A204.1 (cell line): ENCODE measurements around the gene SOAT2.
"Not testable (repeated sequence)": the region's sequence is repeated elsewhere in the genome, so short reads cannot be mapped to it uniquely, and the experiment has no call there.

Experiments used
- FAIRE-seq: peaks from 2 replicates; lab custom pipeline; 2012; peaks lifted over from hg19 to GRCh38; lab: Jason Lieb, UNC

Gene SOAT2

DNA sequence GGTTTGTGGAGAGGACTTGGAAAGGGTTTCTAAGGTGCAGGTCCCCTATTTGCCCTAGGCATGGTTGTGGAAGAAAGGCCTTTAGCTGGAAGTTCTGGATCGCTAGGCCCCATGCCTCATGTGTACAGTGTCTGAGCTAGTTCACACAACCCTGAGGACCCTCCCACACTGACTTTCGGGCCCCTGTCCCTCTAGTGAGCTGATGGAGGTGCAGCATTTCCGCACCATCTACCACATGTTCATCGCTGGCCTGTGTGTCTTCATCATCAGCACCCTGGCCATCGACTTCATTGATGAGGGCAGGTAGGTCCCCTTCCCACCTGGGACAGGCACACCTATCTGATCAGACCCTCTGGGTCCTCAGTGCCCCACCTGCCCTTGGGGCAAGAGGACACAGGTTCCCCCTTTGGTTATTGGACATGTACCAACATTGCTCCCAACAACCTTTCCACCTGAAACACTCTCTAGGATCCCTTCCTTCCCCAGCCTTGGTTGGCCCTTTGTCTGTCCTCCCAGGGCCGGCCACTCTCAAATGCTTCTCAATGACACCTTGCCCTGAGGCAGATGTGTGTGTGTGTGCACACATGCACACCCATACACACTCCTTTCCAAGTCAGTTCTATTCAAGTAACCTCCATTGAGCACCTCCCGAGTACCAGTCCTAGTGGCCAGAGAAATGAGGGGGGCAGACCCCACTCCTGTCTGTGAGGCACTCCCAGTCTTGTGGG is 2.6 kb downstream of the SOAT2 start:
- no peak for FAIRE-seq

DNA sequence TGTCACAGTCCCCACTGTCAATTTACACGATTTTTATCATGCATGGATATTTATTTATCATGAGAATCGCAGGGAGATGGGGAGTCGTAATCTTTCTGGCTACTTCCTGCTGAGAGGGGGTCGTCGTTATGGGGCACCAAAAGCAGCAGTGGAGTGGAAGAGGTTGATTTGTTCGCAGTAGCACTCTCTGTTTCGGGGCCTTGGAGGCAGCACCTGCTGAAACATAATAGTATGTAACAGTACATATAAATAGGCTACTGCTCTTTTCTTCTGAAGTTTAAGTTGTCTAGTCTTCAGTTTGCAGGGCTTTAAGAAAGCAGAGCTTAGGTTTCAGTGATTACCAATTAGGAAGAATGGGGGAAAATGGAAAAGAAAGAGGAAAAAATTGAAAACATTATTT is 3.8 kb downstream of the SOAT2 start:
- no peak for FAIRE-seq

DNA sequence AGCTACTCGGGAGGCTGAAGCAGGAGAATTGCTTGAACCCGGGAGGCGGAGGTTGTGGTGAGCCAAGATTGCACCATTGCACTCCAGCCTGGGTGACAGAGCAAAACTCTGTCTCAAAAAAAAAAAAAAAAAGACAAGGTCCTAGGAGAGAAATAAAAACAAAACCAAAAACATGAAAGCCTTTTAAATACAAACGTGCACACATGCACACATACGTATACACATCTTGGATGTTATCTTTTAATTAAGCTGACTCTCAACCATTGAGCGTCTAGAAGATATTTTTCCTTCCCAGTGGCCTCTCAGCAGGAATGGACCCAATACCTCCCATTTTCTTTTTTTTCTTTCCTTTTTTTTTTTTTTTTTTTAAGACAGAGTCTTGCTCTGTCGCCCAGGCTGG is 9.1 kb downstream of the SOAT2 start:
- FAIRE-seq = not testable (repeated sequence)

DNA sequence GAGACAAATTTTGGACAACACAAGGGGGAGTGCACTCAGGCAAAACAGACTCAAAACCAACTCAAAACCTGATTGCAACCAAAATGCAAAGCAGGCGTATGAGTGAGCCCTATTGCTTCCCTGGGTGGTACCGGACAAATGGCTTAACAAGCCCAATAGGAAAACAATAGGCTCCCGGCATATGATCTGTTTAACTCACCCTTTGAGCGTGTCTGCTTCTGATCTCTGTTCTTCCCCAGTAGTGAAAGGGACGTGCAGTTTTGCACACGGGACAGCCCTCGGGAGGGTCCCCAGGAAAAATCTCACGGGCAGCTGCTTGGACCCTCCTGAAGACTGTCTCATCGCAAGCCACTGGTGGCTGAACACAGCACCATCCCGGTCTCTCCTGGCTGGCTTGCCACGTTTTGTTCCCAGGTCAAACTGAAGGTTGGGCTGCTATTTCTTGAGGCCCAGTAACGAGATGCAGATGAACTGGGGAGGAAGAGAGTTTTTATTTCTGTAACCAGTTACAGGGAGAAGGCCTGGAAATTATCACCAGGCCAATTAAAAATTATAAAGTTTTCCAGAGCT is 9.9 kb downstream of the SOAT2 start:
- FAIRE-seq = no peak

DNA sequence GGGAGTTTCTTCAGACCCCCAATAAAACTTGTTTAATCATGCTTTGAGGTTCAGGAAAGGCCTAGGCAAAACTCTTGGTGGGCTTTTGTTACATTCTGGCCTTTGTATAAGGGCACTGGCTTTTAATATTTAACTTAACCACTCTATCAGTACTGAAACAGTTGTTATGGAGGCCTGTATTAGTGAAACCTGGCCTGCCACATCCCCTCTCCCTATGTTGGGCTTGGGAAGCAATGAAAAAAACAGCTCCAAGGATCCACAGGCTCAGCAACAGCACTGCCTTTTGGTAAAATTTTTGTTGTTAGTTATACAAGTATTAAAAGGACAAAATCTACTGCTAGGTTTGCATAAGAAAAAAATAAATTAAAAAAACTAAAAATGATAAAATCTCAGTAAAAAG is 10.7 kb downstream of the SOAT2 start:
- no peak for FAIRE-seq

DNA sequence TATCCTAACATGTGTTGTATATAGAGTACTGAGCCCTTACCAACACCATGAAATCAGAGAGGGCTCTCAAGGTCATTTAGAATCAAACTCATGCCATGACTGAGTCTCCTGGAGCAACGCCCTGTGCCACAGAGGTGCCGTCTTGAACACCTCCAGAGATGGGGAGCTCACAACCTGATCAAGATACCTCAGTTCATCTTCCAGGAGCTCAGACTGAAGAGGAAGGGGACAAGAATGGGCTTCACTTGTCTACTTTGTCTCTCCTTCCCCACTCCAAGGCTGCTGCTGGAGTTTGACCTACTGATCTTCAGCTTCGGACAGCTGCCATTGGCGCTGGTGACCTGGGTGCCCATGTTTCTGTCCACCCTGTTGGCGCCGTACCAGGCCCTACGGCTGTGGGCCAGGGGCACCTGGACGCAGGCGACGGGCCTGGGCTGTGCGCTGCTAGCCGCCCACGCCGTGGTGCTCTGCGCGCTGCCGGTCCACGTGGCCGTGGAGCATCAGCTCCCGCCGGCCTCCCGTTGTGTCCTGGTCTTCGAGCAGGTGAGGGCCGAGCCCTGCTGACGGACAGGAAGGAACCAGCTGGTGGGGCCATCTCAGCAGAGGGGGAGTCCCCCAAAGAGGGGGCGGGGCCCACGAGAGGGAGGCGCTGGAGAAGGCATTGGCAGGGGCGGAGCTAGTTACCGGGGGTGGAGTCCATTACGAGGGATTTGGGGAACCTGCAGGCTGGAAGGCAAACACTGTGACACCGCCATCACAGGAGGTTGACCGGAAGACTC is 12.0 kb downstream of the SOAT2 start:
- no peak for FAIRE-seq

DNA sequence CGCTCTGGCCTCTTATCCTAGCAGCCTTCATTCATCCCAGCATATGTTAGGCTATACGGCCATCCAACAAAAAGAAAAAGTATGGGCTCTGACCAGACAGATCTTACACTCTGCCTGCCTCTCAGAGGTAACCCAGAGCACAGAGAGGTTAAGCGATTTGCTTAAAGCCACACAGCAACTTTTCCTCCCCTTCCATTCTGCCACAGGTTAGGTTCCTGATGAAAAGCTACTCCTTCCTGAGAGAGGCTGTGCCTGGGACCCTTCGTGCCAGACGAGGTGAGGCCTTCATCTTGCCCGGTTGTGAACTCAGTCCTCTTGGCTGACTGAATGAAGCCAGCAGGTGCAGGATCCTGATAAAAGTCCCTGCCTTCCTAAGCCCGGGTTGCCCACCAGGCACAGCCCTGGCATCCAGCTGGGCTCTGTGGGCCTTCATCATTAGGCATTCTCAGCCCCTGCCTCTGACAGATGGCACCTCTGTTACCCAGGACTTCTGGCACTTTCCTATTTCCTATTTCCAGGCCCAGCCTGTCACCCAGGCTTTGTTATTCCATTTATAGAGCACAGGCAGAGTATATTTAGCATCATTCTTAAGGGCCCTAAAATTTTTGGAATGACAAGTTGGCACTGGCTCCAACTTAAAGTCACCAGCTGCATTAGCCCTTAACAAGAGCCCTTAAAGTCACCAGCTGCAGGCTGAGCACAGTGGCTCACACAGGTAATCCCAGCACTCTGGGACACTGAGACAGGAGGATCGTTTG is 12.8 kb downstream of the SOAT2 start:
- no peak for FAIRE-seq

DNA sequence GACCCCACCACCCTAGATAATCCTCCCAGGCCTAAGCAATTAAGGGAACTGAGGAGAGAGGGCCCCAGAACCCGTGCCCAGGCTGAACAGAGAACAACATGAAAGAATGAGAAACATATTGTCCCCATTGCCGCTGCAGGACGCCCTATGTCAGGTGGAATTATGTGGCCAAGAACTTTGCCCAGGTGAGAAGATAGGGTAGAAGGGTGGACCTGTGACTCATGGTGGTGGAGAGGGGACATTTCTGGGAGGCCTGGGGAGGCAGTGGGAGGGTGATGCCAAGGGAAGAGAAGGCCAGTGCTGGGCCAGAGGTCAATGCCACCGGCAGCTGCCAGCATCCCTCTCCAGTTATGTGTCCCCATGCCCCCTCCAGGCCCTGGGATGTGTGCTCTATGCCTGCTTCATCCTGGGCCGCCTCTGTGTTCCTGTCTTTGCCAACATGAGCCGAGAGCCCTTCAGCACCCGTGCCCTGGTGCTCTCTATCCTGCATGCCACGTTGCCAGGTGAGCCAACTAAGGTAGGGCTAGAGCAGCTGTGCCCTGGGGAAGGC is 15.5 kb downstream of the SOAT2 start:
- FAIRE-seq = no peak

DNA sequence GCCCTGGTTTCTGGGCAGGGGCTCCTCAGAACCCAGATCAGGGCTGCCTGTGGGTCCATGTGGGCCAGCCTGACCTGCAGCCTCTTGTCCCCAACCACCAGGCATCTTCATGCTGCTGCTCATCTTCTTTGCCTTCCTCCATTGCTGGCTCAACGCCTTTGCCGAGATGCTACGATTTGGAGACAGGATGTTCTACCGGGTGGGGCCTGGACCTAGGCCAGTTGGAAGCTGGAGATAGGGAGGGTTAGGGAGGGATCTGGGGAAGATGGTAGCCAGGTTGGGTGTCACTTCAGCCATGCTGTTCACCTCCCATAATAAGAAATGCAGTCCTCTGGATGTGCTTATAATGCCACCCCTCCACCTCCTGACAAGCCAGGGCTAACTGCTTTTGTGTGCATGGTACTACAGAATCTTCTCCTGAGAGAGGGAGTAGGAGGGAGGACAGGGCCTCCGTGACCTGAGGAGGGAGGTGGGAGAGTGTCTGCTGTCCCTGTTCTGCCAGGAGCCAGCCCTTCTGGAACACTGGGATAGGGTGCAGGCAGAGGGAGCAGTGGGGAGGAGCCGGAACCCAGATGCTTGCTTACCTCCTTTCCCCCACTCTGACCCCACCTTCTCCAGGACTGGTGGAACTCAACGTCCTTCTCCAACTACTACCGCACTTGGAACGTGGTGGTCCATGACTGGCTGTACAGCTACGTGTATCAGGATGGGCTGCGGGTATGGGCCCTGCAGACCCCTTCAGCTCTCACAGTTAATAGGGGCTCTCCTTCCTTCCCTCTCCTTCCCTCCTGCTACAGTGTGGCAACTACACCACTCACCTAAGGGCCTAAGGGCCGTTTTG is 17.6 kb downstream of the SOAT2 start:
- no peak for FAIRE-seq

DNA sequence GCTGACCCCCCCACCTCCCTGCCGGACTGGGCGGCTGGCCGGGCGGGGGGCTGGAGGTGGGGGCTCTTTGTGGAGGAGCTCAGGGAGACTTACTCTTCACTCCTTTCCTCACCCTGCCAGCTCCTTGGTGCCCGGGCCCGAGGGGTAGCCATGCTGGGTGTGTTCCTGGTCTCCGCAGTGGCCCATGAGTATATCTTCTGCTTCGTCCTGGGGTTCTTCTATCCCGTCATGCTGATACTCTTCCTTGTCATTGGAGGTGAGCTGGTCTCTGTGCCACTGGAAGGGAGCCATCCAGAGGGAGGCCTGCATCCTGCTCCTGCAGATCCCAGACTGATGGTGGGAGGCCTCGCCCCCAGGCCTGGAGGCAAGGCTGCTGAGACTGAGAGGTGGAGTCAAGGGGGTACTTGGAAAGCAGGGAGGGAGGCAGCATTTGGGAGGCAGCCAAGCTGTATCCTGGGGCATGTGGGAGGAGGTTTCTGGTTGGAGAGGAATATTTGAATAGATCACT is 19.7 kb downstream of the SOAT2 start:
- no peak for FAIRE-seq

DNA sequence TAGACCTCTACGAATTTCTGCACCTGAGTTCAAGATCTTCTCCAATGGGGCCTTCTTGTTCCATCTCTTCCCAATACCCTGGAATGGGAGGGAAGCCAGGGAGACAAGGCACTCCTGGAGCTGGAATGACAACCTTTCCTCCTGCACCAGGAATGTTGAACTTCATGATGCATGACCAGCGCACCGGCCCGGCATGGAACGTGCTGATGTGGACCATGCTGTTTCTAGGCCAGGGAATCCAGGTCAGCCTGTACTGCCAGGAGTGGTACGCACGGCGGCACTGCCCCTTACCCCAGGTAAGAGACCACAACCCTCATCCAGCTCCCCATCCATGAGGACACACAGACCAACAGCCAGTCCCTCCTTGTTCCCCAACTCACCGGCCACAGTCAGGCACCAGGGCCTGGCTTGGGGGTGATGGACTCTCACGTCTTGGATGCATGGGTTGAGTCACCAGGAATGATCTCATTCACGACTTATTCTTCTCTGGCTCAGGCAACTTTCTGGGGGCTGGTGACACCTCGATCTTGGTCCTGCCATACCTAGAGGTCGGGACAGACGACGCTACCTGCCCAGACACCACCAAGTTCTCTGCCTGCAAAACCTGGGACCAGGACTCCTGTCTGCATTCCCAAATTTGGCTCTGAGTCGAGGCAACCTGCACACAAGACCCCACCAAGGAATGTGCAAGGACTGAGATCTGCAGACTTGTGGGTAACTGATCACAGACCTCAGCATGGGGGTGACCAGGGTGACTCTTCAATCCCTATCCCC is 20.5 kb downstream of the SOAT2 start:
- no peak for FAIRE-seq

DNA sequence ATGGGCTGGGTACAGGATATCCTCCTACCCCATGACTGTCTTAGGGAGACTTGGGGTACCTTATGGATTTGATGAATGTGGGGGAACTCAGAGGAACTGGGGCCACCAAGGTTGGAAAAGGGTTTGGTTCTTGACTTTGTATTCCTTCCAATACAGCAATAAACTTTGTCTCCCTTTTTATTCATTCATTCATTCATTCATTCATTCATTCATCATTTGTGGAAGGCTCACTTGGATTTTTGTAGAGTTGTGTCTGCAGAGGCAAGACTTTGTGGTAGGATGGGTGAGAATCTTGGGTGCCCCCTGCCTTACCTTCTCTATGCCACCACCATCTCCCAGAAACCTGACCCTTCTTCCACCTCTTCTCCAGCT is 21.1 kb downstream of the SOAT2 start:
- FAIRE-seq = no peak

DNA sequence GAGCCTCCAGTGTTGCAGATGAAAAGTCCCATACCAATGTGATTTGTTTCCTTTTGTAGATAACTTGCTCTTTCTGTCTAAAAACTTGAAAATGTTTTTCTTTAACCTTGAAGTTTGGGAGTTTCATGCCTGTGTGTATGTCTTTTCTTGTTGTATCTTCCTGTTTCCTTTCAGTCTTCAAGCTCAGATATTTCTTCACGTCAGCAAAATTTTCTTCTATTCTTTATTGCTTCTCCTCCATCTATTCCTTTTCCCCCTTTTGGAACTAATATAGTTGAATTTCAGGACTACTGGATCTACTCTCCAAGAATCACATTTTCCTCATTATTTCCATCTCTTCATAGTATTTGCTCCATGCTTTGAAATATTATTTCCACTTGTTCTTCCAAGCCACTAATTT is 23.9 kb downstream of the SOAT2 start:
- no peak for FAIRE-seq

DNA sequence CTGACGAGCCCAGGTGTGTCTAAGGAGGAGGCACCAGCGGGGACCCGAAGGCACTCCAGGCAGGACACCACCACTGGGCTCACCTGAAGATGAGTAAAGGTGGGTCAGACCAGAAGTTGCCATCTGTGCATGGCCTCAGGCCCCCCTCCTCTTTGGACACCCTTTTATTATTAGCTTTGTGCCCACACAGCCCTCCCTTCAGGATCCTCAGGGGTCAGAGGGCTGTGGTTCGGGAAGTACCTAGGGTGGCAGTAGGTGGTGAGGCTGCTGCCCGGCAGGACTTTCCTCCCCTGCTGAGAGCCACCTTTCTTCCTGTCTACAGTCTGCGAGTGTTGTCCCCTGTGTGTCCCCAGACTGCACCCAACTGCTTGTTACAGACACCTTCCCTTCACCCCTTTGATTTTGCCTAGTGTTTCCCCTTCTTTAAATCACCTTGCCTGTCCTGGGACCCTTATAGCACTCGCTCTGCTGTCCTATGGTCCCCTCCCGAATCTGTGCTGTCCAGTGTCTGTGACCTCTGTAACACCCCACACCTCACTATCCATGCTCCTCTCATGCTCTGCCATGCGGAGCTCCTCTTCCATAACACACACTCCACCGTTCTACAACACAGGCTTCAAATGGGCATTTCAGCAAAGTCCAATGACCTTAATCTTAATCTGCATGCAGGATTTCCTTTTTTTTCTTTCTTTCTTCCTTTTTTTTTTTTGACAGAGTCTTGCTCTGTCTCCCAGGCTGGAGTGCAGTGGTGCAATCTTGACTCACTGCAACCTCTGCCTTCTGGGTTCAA is 25.7 kb downstream of the SOAT2 start:
- no peak for FAIRE-seq

DNA sequence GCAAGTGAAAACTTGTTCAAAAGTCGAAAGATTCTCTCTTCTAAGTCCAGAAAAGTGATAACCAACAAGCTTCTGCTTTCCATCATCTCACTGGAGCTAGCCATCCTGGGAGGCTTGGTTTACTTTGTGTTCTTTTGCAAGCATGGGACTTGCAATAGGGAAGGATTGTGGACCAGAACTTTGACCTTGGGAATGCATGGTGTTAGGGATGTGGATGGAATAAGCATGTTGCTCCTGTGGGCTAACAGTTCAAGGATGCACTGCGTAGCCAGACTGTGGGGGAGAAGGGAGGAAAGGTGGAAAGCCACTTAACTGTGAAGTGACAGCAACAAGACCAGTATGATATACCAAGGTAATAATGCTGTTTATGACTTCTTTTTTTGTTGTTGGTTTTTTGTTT is 28.6 kb downstream of the SOAT2 start:
- FAIRE-seq = no peak

DNA sequence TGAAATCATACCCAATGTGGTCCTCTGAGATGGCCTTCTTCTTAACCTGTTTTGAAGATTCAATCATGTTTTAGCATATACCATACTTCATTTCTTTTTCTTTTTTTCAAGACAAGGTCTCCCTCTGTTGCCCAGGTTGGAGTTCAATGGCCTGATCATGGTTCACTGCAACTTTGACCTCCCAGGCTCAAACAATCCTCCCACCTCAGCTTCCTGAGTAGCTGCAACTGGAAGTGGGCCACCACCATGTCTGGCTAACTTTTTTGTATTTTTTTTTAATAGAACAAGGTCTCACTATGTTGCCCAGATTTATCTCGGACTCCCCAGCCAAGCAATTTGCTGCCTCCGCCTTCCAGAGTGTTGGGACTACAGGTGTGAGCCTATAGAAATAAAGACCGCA is 30.4 kb downstream of the SOAT2 start:
- no peak for FAIRE-seq

DNA sequence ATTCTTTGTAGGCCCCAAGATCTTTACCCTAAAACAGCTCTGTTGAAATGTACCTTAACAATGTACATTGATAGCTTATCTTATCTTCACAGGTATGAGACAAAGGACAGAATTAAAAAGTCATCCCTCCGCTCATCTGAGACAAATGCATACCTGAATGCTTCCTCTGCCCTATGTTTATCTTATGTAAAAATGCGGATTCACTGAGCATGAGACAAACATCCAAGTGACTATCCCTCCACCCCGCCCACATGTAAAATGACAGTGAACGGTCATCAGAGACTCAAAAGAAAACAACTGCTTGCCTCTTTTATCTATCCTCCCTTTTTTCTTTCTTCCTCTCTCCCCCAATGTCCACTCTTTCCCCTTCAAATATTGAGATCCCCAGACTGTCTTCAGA is 40.1 kb downstream of the SOAT2 start:
- FAIRE-seq = no peak

DNA sequence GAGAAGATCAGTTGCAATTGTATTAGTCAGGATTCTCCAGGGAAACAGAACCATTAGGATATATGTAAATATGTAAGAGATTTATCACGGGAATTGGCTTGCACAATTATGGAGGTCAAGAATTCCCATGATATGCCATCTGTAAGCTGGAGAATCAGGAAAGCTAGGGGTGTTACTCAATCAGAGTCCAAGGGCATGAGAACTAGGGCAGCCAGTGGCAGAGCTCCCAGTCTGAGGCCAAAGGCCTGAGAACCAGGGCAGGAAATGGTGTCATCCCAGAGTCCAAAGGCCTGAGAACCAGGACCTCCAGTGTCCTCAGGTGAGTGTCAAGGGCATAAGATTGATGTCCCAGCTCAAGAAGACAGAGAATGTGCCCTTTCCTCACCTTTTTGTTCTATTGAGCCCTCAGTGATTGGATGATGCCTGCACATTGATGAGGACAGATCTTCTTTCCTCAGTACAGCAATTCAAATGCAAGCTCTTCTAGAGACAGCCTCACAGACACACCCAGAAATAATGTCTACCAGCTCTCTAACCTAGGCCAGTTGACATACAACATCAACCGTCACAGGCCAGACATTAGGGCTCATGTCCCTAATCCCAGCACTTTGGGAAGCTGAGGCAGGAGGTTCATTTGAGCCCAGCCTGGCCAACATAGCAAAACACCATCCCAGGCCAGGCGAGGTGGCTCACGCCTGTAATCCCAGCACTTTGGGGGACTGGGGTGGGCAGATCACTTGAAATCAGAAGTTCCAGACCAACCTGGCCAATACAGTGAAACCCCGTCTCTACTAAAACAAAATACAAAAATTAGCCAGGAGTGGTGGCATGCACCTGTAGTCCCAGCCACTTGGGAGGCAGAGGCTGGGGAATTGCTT is 42.3 kb downstream of the SOAT2 start:
- no peak for FAIRE-seq

DNA sequence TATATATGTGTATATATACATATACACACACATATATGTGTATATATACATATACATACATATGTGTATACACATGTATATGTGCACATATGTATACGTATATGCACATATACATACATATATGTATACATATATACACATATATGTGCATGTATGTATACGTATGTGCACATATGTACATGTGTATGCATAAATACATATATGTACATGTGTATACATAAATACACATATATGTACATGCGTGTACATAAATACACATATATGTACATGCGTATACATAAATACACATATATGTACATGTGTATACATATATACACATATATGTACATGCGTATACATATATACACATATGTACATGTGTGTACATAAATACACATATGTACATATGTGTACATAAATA is 43.9 kb downstream of the SOAT2 start:
- no peak for FAIRE-seq
